BE2C (cell line): Measurements from ENCODE around the gene VAX1.

Source experiments
- DNase-seq: peaks from one replicate; pipeline ENCODE4 v3.0.0-alpha.2; 2020
- H3K27me3 ChIP-seq: fragments of 250-450 bp; sonication (Bioruptor Pico); 2 replicates; pipeline ENCODE4 v1.5.1; 2020; ENCODE audit warnings: mild to moderate bottlenecking
- H3K36me3 ChIP-seq: fragments of 250-450 bp; sonication (Bioruptor Pico); 2 replicates; pipeline ENCODE4 v1.5.1; 2020; ENCODE audit warnings: mild to moderate bottlenecking
- H3K4me1 ChIP-seq: fragments of 250-450 bp; sonication (Bioruptor Pico); 2 replicates; pipeline ENCODE4 v1.5.1; 2020
- H3K4me3 ChIP-seq: 2 replicates; pipeline ENCODE4 v1.5.1; 2011; ENCODE audit warnings: low read depth, low read length
- H3K9me3 ChIP-seq: fragments of 250-450 bp; sonication (Bioruptor Pico); 2 replicates; pipeline ENCODE4 v1.5.1; 2020
- TF ChIP-seq, protein P1 (sequence below): IDR thresholded peaks from 2 replicates; pipeline ENCODE4 v1.5.1; 2012; ENCODE audit warnings: mild to moderate bottlenecking, low read depth, low read length

VAX1 gene

GRCh38 chr10:117140525-117140902 is 2.4 kb upstream of the VAX1 start:
- H3K27me3 ChIP-seq = peaks cover 76% of the 10 kb centered on the region
- DNase-seq = no peak
- no peaks in the 10 kb centered on the region for H3K9me3 ChIP-seq
- H3K4me1 ChIP-seq = no peaks in the 10 kb centered on the region
- no peaks in the 10 kb centered on the region for H3K36me3 ChIP-seq
- TF ChIP-seq, protein P1, sequence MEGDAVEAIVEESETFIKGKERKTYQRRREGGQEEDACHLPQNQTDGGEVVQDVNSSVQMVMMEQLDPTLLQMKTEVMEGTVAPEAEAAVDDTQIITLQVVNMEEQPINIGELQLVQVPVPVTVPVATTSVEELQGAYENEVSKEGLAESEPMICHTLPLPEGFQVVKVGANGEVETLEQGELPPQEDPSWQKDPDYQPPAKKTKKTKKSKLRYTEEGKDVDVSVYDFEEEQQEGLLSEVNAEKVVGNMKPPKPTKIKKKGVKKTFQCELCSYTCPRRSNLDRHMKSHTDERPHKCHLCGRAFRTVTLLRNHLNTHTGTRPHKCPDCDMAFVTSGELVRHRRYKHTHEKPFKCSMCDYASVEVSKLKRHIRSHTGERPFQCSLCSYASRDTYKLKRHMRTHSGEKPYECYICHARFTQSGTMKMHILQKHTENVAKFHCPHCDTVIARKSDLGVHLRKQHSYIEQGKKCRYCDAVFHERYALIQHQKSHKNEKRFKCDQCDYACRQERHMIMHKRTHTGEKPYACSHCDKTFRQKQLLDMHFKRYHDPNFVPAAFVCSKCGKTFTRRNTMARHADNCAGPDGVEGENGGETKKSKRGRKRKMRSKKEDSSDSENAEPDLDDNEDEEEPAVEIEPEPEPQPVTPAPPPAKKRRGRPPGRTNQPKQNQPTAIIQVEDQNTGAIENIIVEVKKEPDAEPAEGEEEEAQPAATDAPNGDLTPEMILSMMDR = no peak
- no peak overlapping the region for H3K4me3 ChIP-seq

DNA sequence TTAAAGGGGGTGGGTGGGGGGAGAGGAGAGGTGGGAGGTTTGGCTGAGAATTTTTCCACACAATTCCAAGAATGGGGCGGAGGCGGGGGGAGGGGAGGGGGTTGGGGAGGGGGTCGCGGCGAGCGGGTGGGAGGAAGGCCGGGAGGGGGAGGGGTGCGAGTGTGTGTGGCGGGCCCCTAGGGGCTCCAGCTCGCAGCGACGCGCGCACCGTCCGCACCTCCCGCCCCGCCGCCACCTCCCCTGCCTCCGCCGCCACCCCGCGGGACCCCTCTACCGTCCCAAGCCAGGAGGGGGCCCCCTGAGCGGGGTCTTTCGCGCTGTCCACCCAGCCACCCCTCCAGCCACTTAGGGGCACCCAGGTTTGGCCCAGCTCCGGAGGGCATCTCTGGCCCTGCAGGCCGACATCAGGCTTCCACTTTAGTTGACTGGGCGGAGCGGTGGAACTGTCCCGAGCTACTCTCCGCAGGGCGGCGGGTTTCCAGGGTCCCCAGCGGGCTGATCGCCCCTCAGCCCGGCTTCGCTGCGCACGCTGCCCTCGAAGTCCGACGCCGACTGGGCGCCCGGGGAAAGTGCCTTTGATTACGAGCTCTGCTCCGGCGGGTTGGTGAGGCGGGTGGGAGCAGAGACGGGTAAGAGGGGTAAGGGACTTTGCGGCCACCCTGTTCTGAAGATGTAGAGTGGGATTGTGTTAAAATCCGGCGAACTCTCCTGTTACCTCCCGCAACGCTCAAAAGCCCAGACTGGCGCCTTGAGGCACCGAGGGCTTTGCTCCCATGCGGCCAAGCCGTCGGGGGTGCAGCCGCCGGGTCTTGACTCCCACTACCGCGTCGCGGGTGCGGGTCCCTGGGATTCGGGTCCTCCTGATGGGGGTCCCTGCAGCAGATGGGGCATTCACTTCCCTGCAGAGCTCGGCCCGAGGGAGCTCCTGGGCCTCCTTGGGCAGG is 1.8 kb upstream of the VAX1 start:
- no peaks in the 10 kb centered on the region for H3K36me3 ChIP-seq
- H3K9me3 ChIP-seq = no peaks in the 10 kb centered on the region
- DNase-seq = no peak
- TF ChIP-seq, protein P1 = no peak
- no peak overlapping the region for H3K4me3 ChIP-seq
- no peaks in the 10 kb centered on the region for H3K4me1 ChIP-seq
- H3K27me3 ChIP-seq = peaks cover 83% of the 10 kb centered on the region

DNA sequence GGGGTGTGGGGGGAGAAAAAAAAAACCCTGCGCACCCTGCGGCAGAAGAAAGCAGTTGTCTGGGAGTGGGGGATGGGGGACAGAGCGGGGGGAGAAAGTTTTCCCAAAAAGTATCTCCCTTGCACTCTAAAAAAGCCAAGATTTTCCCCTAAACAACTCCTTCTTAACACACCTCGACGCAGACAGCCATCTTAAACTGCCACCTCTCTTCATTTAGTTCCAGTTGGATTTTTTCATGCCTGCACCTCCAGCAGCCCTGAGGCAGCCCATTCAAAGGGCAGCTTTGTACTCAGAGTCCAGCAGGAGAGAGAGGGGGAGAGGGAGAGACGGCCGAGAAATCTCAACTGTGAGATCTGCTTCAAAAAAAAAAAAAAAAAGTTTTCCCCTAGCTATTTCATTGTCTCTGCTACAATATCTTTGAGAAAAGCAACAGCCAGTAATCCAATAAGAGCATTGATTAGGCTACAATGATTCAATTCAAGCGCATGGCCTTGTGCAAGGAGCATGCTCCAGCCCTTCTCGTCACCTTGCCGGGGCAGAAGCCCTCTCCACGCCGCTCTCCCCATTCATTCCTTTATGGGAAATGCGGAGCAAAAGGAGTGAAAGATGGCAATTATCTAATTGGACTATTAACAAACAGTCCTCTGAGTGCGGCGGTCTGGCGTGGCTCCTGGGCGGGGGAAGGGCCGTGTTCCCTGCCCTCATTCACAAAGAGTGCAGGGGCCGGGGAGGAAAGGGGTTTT is 939 bp upstream of the VAX1 start:
- H3K9me3 ChIP-seq = no peaks in the 10 kb centered on the region
- H3K4me1 ChIP-seq = no peaks in the 10 kb centered on the region
- TF ChIP-seq, protein P1 = no peak
- no peak overlapping the region for H3K4me3 ChIP-seq
- H3K36me3 ChIP-seq = no peaks in the 10 kb centered on the region
- H3K27me3 ChIP-seq = peaks cover 88% of the 10 kb centered on the region
- DNase-seq = no peak

DNA sequence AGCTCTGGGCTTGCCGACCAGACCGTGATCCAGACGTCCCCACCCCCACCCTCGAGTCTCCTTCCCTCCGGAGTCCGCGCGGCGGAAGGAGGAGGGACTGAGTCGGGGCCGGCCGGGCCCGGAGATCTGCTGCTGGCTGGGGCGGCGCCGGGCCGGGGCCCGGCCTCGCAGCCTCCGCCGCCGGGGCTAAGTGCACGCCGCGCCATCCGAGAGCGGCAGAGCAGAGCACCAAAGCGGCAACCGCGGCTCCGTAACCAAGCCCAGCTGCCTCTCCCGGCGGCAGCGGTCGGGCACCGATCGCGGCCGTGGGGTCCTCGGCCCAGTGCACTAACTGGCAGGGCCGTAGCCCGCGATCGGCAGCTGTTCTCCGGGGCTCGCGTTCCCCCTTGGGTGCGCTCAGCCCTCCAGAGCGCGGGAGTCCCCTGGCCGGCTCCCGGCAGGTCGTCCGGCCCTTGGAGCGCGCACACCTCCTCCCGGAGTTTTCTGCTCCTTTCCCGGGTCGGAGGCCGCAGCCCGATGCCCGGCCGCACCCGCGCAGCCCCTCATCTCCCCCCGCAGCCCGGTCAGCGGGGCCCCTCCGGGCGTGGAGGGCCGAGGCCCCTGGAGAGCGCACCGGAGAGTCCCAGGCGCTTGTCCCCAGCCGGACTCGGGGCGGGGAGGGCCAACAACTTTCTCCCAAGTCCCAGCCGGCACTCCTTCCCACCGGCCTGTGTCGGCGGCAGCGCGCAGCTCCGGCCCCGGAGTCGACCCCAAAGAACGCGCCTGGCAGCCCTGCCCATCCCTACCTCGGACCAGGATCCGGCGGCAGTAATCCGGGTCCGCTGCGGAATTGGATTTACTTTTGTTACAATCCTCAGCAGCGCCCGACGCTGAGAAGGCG is 799 bp downstream of the VAX1 start:
- no peak overlapping the region for H3K4me3 ChIP-seq
- H3K4me1 ChIP-seq = no peaks in the 10 kb centered on the region
- H3K9me3 ChIP-seq = no peaks in the 10 kb centered on the region
- TF ChIP-seq, protein P1 = no peak
- H3K36me3 ChIP-seq = no peaks in the 10 kb centered on the region
- H3K27me3 ChIP-seq = peaks cover 94% of the 10 kb centered on the region
- no peak for DNase-seq

GRCh38 chr10:117136391-117136975 is 1.6 kb downstream of the VAX1 start:
- Histone ChIP-seq H3K4me1 (no peaks in the 10 kb centered on the region), H3K4me3 (no peak overlapping the region), H3K27me3 (peaks cover 94% of the 10 kb centered on the region), H3K36me3 (no peaks in the 10 kb centered on the region), H3K9me3 (no peaks in the 10 kb centered on the region)
- TF ChIP-seq, protein P1 = no peak
- DNase-seq = no peak
